NT2/D1 (cell line): ENCODE data around the gene RTBDN.

Experiments
- SUZ12 ChIP-seq: IDR thresholded peaks from 2 replicates; pipeline ENCODE4 v1.6.1; 2011; ENCODE audit not compliant: insufficient read length, insufficient read depth; ENCODE audit errors: extremely low read depth
- YY1 ChIP-seq: IDR thresholded peaks from 2 replicates; pipeline ENCODE4 v1.6.1; 2011; ENCODE audit not compliant: insufficient read length, insufficient read depth
- ZNF274 ChIP-seq: IDR thresholded peaks from 2 replicates; pipeline ENCODE4 v1.6.1; 2011; ENCODE audit warnings: mild to moderate bottlenecking, low read depth, low read length

GRCh38 chr19:12841094-12841493 is 6.7 kb upstream of the RTBDN start:
- TF ChIP-seq YY1 (no peak), ZNF274 (no peak), SUZ12 (no peak)
